Hematopoietic multipotent progenitor cell treated with erythropoietin and hydrocortisone succinate and interleukin-3 and kit ligand, for 17 days (in vitro differentiated cells): ENCODE data around the gene OR4E2.
"Not testable (repeated sequence)": the region's sequence is repeated elsewhere in the genome, so short reads cannot be mapped to it uniquely, and the experiment has no call there.

ENCODE experiments used
- DNase-seq: peaks from one replicate; pipeline ENCODE4 v3.0.0-alpha.2; 2015; ENCODE audit warnings: low spot score

Gene OR4E2, protein sequence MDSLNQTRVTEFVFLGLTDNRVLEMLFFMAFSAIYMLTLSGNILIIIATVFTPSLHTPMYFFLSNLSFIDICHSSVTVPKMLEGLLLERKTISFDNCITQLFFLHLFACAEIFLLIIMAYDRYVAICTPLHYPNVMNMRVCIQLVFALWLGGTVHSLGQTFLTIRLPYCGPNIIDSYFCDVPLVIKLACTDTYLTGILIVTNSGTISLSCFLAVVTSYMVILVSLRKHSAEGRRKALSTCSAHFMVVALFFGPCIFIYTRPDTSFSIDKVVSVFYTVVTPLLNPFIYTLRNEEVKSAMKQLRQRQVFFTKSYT

GRCh38 chr14:21653331-21653885, at the start of gene OR4E2:
Gene OR4E2, plus strand, starts transcription at chr14:21653835. Its CDS starts 11,248 bp downstream, at chr14:21665083.
- DNase-seq = no peak

DNA sequence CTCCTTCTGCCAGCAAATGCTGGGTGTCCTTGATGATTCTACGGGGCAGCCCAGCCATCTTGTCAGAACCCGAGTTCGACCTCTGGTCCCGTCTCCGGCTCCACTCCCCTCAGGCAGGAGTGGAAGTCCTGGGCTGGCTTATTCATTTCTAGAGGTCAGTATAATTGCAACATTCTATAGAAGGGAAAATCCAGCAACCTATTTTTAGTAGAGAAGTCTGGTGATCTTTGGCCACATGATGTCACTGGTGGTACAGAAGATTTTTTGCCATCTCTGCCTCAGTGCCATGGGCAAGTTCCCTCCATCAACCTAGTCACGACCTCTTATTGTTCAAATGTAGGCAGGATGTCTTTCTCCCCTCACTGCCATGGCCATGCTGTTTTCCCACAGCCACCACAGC, 41.3 kb upstream of the OR4E2 start:
- no peak for DNase-seq

- no peak for DNase-seq
These were observed 39.4 kb upstream of the OR4E2 start for GRCh38 chr14:21614240-21614639.

DNA sequence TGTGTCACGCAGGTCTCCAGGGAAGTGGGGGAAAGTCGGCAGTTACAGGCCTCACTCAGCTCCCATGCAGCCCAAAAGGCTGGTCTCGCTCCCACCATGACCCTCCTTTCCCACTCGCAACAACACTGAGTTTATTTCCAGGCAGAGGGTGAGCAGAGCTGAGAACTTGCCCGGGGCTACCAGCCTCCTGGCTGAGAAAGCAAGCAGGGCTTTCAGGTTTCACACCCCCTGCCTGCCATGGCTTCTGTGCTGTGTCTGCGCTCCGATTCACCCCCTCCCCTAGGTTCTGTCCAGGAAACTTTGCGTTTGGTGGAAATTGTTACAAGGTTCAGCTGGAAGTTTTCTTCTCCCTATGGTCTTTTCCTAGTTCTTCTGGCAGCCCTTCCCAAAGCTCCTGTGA, 36.0 kb upstream of the OR4E2 start:
- no peak for DNase-seq

DNA sequence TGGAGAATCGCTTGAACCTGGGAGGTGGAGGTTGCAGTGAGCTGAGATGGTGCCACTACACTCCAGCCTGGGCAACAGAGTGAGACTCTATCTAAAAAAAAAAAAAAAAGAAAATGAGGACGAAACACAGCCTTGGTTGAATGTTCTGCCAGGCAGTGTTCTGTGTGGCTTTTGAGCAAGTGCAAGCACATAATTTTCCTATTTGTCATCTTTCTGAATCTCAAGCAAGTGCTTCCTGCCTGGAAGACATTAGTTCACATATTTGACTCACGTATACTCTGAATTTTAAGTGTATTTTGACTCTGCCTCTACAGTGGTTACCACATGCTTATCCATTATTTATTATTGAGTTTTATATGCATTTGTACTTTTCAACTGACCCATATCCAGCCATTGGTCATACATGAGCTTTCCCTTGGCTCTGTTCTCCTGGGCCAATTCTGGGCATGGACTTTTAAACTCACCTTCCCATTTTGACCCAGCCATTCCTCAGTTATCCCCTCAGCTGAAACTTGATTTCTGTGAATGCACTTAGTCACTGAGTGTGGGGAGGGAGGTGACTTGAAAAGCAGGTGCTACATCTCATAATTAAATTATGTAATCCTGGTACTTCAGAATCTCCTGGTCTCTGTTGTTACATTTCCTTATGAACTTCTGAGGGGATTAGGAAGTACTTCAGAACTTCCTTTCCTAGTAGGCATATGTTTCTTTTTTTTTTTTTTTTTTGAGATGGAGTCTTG, 27.0 kb upstream of the OR4E2 start:
- DNase-seq = no peak

- DNase-seq = not testable (repeated sequence)
These were observed 23.1 kb upstream of the OR4E2 start for GRCh38 chr14:21630503-21630902.

- no peak for DNase-seq
These were observed 22.6 kb upstream of the OR4E2 start for GRCh38 chr14:21631084-21631483.

- no peak for DNase-seq
These were observed 18.8 kb upstream of the OR4E2 start, which contains the start of gene OR10G2 for GRCh38 chr14:21634840-21635239. Gene OR10G2, minus strand, starts transcription at chr14:21634940. Its CDS starts 98 bp downstream, at chr14:21634842.

DNA sequence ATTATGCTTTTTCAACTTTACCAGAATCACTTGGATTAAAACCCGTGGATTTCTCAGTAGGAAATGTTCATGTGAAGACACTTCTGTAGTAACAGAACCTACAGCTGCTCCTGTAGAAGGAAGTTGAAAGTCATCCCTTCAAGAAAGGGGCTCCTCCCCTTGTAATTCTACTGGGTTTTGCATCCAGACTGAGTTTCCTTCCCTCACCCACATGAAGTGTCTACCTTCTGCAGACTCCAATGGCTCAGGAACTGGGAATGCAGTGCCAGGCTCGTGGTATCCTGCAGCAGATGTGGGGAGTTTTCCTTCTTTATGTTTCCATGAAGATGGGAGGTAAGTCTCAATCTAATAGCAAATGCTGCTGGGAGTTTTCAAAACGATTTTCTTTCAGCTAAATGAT, 11.0 kb upstream of the OR4E2 start:
- DNase-seq = no peak

- no peak for DNase-seq
These were observed 10.2 kb upstream of the OR4E2 start for GRCh38 chr14:21643407-21643806.

DNA sequence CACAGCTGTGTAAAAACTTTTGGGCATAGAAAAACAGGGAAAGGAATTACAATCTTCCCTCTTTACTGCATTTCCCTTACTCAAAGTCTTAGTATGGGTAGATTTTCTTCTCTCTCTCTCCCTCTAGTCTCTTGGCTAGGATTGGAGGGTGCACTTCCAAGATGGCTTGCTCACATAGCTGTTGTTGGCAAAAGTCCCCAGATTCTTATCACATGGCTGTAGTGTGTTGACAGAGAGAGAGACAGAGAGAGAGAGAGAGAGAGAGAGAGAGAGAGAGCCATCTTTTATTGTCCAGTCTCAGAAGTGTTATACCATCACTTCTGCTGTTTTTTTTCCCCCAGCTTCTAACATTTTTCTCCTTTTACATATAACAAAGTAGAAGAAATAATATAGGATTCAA, 6.3 kb upstream of the OR4E2 start:
- DNase-seq = no peak

DNA sequence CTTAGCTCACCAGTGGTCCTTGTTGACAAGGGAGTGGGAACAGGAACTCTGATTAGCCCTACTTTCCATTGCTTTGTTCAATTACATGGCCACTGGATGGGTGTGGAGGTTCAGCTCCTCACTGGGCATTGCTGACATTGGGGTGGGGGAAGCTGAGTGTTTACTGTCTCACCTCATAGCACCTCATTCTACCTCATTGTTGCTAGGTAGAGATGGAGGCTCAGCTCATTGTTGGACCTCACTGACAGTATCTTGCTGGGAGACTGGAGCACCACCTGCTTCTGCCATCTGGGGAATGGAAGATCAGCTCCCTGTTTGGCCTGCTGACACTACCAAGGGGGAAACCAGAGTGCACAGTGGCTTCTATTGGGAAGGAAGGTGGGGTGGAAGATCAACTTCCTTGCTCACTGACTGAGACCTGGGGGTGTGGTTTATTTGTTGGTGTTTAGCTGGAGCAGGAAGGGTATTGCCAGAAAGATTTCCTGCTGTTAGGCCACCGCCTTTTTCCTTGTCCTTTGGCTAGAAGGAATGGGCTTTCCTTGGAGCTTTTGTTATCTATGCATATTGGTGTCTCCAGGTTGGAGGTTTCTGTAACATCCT, 1.3 kb upstream of the OR4E2 start:
- no peak for DNase-seq

DNA sequence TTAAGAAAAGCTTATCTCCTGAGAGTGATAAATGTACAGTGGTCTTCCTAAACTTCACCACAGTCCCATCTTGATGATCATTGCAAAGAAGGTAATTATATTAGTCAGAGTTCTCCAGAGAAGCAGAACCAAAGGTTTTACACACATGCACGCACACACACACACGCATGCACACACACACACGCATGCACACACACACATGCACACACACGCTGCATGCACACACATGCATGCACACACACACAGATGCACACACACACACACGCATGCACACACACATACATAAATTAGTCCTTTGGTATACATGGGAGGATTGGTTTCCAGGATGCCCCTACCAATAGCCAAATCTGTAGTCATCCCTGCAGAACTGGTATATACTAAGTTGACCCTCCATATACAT, 580 bp downstream of the OR4E2 start:
- DNase-seq = no peak

DNA sequence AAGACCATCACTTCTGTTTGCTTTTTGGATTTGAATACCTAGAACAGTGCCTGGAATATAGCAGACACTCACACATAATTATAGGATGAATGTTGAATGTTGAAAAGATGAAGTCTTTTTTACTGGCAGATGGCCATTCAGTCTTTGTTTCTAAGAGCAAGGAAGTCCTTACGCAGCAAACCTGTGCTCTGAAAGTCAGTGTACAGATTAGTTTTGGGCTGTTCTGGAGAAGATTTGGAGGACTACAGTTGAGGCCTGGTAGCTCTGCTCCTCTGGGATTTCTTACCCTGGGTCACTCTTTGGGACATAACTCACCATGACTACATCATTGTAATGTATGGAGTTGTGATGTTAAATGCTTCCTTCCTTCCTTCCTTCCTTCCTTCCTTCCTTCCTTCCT, 3.3 kb downstream of the OR4E2 start:
- no peak for DNase-seq

GRCh38 chr14:21668377-21668776, 14.7 kb downstream of the OR4E2 start:
- no peak for DNase-seq

DNA sequence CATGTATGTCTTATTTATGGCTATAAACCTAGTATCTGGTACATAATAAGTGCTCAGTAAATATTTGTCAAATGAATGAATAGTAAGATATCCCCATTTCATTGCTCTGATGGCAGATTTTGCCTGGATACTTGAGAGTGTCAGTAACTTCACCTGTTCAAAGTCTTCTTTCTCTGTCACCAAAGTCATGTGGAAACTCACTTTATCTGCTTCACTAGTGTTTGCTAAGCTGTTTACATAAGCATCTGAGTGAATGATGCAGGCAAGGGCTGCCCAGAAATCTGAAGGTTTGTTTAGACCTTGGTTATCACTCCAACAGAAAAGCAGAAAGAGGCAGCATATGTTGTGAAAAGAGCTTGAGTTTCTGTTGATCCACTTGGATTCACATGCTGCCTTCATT, 15.6 kb downstream of the OR4E2 start:
- no peak for DNase-seq

DNA sequence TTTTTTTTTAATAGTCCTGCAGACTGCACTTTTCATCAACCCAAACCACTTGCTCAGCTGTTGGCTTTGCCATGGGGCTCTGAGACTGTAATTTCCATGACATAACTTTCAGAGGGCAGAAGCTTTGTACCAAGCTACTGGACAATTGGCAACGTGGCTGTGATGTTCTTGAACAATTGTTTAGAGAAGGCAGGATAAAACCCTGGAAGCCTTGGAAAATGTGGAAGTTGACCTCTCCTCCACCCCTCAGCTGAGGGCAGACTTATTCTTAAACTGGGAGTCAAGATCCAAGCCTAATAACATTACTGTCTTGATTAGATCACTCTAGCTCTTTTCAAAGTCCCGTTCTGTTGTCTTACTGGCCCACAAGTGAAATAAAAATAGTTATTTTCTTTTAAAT, 17.7 kb downstream of the OR4E2 start:
- DNase-seq = no peak

DNA sequence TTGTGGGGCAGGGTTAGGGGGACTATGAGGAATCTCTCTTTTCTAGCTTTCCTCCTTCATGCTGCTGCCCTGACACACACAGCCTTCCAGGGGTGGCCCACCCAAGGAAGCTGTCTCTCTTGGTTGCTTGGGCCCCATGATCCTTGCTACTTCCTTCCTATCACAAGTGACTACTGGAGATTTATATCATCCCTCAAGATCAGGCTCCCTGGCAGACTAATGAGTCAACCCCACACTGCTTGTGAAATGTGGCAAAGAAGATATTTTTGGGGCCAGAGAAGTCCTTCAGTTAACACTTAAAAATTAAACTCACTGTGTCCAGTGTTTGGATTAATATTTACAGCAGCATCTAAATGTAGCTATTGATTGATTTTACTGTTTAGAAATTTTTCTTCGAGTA, 18.5 kb downstream of the OR4E2 start:
- no peak for DNase-seq

GRCh38 chr14:21673718-21674117, 20.1 kb downstream of the OR4E2 start, which contains the start of gene OR4E1:
Gene OR4E1, minus strand, starts transcription at chr14:21673818. Its CDS starts 2,883 bp downstream, at chr14:21670935.
- no peak for DNase-seq

GRCh38 chr14:21675566-21675965, 21.9 kb downstream of the OR4E2 start:
- DNase-seq = no peak

DNA sequence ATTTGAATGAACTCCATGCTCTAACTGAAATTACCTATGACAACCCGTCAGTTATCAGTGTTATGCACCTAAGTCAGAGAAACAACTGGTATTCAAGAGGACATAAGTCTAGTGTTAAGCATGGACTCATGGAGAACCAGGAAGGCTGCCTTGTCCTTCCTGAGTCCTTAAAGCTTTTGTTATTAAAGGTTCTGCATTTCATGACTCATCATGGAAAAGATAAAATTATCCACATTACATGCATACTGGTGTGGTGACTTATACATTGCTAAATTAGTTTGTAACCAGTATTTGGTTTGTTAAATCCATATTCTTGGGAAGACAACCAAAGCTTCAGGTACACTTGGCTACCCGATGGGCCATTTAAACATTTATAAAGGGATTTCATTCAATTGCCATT, 26.4 kb downstream of the OR4E2 start:
- DNase-seq = no peak

DNA sequence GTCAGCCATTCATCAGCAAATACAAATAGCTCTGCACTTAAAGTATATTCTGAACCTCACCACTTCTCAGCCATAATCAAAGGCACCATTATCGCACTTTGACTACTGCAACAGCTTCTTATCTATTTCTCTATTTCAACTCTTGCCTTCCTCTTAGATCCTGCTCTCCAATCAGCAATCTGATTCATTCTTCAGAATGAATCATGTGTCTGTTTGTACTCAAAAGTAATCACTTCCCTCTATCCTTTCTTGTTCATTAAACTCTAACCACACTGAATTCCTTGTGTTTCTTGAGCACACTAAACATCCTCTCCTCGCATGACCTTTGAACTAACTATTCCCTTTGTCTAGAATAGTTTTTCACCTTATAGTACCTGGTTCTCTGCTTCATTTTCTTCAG, 32.8 kb downstream of the OR4E2 start:
- DNase-seq = no peak

DNA sequence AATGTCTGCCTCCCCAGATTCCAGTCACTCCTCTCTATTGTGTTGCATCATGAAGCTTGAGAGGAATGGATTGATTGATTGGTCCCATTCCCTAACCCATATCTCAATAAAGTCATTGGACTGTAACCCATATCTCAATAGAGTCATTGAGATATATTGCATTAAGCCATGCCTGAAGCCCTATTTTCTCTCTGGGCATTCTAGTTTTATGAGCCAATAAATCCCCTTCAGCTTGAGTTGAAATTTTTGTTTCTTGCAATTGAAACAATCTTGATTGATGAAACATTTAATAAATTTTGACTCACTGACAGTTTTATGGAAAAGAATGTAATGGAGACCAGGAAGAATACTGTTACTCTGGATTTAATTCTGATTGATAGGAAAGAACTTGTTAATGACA, 40.8 kb downstream of the OR4E2 start:
- DNase-seq = no peak
